SK-N-MC (cell line): ENCODE measurements around the gene RAVER1.

ENCODE experiments used
- EZH2 ChIP-seq: fragments of 200-600 bp; sonication (generic); IDR thresholded peaks from one replicate; pipeline ENCODE4 v1.6.1; 2017; ENCODE audit warnings: antibody characterized with exemption
- FOXP2 ChIP-seq: optimal IDR thresholded peaks from 2 replicates; pipeline ENCODE3; 2011; ENCODE audit warnings: mild to moderate bottlenecking, moderate library complexity; ENCODE audit not compliant: insufficient read depth; ENCODE audit errors: extremely low read length, control extremely low read depth

DNA sequence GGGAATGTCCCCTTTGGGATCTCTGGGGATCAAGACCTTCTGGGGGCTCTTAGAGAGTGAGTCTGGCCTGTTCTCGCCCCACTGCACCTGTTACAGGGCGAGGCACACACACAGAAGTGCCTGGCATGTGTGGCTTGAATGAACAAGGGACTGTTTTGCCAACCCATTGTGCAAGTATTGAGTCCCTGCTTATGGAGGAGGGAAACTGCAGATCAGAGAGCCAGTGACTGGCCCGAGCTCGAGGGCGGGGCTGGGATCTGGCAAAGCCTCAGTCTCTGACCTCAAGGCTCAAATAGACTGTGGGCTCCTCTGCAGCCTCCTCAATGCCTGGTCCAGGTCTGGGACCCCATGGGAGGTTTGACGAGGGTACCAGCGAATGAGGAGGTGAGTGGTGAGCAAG lies 5.5 kb downstream of the RAVER1 start:
- no peak for TF ChIP-seq FOXP2
- no peak for TF ChIP-seq EZH2
